Forelimb muscle (tissue), 1 donor: ENCODE data around the gene RNLS. TPM values are rescaled to one million over a fixed set of nuclear protein-coding genes. Genes with fewer than 3 reads are reported as not detected.
A peak's percentile ranks its signal among the peaks of the same experiment; 100 is the strongest.

Source experiments
- DNase-seq: peaks from one replicate; pipeline ENCODE4 v3.0.0-alpha.2; 2013; ENCODE audit warnings: low read depth
- polyA plus RNA-seq: library from polyadenylated mRNA; unstranded; fragments of 120-200 nt; gene quantifications from one replicate; pipeline ENCODE4 v1.2.1, GENCODE V29; 2013; ENCODE audit not compliant: insufficient read length

RNLS gene
- polyA plus RNA-seq, 1 donor: 2.1 TPM

DNA sequence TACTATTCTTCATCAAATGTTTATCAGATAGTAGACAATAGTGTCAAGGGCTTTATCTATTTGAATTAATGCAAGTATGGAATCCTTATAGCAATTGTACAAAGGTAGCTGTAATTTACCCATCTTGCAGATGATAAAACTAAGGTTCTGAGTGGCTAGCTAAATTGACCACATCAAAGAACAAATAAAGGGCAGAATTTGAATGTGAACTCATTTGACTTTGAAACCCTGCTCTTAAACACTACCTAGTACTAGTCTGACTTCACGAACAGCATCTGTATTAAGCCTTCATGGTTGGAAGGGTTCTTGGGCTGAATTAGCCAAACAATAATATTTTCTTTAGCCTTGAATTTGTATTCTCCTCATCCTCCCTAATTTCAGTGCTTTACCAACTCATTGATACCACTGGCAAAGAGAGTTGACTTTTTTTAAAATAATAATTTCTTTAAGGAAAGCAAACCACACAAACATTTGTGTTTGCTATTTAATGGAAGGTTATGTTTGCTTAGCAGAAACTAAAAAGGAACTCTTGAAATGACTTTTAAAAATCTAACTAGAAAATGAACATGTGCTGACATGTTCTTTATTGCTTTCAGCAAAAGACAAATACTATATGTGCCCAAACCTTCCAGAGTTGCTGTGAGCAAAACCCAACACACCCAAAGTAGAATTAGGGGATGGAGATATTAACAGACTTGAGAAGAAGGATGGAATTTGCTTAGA is 322.6 kb downstream of the RNLS start:
- DNase-seq: no peak

DNA sequence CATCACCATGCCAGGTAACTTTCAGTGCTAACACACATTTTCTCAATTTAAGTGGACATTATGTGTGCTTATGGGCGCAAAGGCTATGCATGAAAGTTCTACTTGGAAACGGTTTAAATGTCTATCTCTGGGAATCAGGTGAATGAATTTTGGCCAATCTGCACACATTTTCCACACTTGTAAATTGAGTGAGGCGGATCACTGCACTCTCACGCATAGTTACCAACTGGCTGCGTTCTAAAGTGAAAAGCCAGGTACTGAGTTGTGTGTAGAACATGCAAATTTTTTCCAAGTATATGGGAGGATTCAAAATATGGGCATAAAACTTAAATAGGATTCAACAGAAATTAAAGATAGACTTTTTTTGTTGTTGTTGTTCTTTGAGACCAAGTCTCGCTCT is 323.7 kb downstream of the RNLS start:
- no peak for DNase-seq

DNA sequence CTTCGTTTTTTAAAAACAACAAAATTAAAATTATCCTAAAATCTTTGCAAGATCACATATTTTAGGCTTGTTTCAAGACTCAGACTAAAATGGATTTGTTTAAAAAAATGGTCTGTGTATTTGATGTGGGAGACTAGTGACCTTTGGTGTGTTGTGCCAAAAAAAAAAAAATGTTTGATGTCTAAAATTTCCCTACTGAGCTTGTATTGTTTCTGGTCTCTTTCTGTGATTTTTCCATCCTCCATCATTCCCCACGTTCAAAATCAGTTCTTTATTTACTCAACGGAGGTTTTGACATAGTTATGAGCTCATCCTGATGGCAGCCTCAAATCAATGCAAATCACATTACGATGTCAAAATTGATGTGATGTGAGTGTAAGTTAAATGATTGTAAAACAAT is 326.2 kb downstream of the RNLS start:
- DNase-seq: no peak

DNA sequence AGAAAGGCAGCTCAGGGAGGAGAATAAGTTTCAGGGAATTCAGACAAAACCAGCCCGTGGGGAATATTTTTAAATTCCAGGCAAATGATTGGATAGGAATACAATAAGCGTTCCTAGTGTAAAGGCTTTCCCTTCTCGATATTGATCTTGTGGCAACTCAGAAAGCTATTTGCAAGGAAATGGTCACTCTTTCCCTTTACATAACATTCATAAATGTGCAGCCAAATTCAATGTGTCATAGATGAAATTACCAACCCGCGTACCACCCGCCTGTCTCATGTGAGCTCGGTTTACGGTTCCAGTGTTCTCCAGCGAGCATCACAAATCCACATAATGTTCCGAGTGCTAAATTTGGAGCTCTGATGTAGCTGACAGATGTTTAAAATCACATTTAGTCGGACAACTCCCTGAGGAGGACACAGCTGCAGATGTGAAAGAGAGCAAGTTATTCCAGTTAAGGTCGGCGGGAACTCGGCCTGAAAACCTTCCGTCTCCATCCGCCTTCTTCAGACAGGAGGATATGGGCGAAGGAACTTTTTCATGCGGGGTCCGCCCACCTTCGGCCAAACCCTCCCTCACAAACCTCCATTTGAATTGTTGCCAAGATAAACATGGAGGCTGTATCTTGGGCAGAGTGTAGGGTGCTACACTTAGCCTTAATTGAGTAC is 327.0 kb downstream of the RNLS start:
- peak; percentile 94 for DNase-seq

DNA sequence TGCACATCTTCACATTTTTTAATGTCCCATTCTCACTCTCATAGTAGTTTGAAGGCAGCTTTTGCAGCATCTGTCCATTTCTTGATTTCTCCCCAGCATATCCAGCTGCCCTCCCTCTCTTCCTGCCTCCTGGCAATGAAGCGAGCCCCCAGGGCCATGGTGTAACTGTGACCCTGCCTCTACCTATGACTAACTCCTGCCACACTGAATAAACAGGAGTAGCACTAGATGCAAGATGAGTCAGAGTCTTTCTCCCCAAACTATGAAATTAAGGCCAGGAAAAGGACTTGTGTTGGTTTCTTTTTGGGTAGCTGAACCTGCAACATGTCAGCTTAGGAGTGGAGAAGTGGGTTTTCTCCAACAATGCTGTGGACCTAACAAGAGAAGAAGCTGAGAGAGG is 329.0 kb downstream of the RNLS start:
- DNase-seq: no peak

DNA sequence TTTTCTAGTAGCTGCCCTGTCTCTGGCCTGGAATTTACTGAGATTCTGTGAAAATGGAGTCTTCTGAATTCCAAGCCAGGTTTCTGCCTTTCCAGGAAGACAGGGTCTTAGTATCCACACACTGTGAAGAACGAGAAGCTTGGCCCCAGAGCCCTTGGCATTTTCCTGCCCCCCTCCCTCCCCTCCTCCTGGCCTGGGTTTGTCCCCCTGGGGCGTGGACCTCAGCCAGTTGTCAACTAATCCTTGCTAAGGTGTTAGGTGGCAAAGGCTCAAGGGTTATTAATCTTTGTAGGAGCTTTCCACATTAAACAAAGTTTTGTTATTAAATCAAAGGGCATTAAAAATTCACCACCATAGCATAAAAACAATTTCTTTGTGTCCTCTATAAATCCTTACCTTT is 329.5 kb downstream of the RNLS start:
- no peak for DNase-seq

DNA sequence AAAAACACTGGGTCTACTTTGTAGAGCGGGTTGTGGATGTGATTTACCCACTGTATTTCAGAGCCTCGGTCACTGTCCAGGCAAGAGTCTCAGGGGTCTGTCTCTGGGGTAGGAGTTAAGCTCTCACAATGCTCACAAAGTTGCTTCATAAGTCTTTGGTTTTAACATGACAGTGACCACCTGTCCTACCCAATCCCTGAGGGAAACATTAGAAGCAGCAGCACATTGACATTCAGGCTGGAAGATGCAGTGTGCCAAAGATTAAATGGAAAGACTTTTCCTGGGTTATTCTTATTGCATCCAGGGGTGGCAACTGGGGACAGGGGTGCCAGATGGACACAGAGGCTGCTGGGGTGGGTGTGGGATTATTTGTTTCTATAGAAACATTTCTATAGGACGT is 330.0 kb downstream of the RNLS start:
- DNase-seq: no peak

DNA sequence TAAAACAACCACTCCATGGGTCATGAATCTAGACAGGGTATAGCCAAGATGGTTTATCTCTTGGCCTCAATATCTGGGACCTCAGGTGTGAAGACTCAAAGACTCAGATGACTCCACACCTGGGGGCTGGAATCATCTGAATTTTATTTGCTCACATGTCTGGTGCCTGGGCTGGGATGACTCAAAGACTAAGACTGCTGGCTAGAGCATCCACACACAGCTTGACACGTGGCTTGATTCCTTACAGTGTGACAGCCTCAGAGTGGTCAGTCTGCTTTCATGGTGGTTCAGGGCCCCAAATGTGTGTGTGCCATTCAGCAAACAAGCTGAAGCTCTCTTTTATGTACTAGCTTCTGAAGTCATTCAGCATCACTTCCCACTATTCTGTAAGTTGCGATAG is 333.7 kb downstream of the RNLS start:
- DNase-seq: no peak

DNA sequence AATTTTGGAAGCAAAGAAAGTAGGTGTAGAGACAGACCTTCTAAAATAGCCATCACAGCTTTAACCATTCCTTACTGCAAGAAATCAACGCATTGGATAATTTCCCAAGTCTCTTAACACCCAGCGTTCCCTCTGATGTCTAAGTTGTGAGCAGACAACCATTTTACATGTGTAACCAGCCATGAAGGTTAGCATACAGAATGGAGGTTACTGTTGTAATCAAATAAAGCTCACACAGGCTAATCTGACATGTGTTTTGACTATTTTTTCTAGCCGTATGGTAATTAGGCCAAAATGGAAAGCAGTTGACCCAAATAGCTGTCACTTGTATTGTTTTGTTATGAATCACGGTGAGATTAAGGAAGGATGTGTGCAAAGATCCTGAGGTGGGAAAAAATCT is 336.4 kb downstream of the RNLS start:
- DNase-seq: no peak

DNA sequence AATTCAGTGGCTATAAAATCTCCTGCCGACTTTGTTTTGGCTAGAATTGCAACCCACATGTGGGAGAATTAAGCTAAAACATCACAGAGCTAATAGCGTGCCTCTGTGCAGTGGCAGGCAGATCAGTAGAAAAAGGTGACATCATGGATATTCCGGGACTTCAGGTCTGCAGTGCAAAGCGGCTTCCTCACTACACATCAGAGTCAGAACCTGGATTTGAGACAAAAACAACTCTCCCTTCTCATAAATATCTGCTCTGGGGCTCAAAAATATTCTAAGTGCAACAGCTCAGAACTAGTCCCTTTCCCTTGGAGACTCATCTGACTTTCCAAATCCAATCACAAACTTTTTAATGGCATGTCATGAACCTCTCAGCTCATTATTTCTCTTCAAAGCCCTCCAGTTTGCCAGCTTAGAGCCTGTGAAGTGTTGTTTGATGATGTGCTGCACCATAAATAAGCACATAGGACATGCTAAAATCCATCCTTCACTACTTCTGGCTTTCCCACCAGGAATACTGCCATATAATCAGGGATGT is 337.1 kb downstream of the RNLS start:
- DNase-seq: no peak

DNA sequence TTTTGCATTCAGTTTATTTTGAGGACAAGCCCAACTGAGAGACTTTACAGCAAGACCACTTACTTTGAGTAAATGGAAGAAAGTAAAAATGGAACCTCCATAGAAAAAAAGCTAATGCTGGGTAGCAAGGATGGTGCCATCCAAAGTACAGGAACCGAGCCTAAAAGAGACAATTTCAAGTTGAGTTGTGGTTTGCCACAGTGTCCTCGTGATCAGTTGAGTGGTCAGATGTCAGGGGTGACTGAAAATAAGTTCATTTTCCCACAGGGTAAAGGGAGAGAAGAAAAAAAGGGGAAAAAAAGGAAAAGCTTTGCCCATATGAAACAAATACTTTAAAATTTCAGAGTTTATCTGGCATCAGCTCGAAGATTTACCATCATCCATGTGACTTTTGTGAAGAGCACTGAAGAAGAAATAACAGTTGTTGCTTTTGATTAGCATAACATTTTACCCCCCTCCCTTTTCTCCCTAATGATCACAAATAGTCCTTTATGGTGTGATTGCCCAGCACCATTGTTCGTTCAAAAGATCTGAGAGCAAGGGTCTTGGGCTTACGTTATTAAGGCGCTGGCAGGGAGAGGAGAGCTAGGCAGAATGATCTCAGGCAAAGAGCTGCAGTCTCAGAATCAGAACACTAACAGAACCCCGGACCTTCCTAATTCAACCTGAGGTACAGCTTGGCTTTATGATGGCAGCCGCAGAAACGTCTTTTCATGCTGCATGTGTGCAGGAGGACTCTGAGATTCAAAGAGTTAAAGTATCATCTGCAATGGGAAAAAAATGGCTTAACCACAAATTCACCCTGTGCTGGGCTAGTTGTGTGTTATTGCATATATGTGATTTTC is 338.1 kb downstream of the RNLS start:
- DNase-seq: no peak

DNA sequence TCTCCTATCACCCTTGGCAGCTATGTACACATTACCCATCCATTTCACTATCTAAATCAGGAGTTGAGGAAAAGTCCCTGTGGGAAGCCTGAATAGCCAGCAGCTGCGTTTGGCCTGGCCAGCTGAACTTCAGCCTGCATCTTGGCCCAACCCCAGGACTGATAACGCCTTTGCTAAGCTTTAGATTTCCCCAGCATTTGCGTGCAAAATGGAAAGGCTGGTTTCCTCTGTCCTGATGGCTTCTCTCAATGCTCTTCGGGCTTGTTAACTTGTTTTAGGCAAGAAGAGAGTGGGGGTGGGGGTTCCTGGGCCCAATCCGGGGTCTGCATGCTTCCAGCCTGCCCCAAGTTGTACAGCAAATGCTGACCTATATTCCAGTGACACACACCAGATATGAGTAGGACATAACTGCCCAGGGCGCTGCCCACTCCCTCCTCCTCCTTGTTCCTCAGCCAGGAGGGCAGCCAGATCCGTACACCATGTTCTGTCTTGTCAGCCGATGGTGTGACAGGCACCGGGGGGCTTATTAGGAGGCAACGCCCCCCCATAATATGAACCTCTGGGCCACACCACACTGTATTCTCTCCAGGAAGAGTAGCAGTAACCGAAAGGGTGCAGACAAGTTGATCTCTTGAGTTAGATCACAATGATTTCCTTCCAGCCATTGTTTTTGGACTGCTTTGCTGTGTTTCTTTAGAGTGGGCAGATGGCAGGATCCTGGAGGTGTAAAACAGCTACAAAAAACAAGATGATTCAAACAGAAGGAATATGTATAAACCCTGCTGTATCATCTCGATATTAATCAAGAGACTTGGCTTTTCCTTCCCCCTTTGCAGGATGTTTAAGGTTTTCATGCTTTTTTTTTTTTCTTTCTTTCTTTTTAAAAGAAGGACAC is 339.0 kb downstream of the RNLS start:
- no peak for DNase-seq

DNA sequence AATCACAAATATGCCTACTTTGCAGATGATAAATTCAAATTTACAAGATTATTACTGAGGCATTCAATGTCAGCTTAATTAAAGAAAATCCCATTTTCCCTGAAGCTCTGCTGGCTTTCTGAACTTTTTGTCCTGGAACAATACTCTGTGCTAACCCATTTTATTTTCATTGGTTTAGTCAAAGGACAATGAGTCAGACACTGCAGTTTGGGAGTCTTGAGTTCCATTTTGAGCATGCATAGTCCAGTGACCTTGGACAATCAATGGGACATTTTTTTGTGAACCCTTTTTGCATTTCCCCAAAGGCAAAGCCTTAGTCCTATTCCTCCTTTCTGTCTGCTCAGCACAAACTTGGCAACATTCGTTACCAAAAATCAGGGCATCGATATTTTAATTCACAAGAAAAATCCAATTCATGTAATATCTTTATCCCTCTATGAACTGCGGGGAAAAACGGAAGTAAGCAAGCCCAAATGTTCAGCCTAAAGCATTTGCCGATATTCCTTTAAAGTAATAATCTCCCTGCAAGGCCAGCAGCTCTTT is 339.8 kb downstream of the RNLS start:
- no peak for DNase-seq

DNA sequence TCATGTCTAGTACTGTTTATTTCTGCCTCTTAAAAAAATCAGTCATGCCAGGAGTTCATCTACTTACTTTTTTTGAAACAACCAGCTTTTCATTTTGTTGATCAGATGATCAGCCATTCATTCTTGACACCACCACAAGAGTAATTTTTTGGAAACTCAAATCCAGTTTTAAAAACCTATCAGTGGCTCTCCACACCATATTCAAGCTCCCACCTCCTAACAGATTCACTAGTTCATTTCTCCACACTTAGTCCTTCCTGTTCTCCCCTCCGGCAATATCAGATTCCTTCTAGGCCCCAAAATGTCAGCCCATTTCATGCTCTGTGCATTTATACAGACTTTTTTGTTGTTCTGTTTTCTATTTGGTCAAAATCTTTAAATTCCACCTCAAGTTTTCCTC is 341.6 kb downstream of the RNLS start:
- no peak for DNase-seq

DNA sequence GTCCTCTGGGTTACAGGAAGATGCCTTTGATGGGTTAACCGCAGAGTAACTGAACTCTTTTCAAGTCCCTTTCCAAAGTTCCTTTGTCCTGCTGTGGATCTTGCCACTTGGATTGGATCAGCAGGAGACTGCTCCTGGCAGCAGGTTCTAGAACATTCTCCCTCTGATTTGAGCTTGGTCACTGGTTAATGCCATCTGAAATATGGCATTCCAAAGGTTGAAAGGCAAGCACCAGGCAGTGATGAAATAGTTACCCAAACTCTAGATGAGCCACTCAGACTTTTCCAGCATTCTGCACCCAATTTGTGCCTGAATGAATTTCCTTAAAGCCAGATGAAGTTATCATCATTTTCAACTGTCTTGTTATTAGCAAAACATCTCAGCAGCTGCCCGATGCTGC is 343.9 kb downstream of the RNLS start:
- DNase-seq: no peak

DNA sequence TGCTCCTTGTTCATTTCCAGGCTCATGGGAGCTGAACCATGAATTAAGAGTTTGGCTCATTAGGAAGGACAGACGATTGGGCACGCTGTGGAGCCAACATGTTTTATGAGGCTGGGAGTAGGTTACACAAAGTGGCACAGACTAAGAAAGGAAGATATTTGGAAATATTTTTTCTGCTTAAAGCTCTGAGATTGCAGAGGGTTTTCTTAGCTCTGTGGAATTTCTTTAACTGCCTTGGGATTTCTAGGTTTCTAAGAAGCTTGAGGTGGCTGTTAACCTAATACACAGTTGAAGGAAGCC is 344.6 kb downstream of the RNLS start:
- no peak for DNase-seq

DNA sequence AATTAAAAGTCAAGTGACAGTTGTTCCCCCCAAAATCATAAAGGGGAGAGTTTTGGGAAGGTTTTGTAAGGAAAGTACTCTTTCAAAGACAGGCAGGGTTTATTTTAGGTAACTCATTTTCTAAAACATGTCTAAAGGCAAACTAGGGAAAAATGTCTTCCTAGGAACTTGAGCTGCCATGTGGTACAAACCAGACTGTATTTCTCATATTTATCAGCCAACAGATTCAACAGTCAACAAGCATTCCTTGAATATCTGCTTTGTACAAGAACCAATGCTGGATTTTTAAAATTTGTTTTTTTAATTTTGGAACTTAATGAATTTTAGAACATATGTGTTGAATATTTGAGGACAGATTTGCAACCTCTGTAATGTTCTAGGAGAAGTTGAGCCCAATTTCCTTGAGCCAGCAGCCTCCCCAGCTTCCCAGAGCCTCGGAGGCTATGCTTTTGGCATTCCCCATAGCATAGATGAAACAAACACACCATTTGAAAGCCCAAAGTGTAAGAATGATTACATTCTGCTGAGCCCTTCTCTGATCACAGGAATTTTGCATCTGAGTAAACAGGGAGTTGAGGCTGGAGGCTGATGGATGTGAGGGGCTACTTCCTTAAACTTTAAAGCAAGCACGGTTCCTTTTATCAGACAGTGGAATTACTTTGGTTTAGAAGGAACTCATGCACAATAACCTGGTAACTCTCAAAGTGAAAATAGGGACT is 345.1 kb downstream of the RNLS start:
- DNase-seq: no peak

DNA sequence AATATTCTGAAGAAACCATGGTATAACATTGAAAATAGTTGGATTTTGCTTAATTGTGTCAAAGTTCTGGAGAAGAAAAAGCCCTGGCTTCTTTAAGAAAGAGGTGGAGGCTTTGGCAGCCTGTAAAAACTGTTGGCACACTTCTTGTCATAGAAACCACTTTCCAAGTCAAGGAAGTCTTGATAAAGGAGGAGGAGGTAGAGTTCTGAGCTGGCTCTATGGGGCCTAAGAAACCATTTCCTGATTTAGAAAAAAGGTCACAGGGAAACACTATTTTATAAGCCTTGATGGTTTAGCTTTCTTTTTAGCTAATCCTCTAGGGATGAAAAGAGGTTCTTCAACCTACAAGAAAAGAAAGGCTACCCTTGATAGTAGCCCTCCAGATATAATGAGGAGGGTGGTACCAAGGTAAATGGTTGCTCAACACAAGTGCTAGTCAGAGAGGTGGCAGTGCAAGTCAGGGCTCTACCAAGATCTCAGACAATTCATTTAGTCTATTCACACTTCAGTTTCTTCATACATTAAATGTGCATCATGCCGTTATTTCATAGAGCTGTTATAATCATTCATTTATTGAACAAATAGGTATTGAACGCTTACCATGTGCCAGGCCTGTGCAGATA is 346.9 kb downstream of the RNLS start:
- no peak for DNase-seq

DNA sequence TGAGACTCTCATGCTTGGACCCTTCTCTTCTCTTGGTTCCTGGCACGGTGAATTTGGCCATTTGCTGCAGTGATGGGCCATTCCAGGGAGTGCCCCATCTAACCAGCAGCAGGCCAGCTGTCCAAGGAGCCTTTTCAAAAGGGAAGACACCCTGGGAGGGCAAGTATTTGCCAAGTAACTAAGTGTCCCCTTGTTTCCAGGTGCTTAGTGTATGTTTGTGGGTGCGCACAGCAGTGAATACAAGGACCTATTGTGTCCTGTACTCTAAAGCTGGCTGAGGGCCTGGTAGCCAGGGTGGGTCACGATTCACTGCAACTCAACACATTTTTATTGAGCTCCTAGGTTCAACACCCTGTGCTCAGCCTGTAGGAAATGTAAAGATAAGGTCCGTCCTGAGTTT is 348.8 kb downstream of the RNLS start:
- DNase-seq: no peak

DNA sequence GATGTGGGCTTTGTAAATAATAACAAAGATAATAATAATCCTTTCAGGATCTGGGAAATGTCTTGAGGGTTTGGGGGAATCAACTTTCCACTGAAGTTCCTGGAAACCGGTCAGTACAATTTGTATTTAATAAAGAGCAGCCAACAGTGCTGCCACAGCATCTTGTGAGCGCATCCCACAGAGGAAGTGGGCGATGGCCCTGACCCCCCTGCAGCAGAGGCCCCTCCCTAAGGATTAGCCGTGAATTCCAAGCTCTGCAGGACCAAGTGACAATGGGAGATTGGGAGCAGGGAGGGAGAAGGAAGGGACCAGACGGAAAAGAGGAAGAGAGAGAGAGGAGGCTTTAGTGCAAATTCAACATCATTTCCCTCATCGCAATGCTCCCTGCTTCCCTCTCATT is 349.2 kb downstream of the RNLS start:
- DNase-seq: no peak
